CD14-positive monocyte (primary cell): Measurements from ENCODE around the gene DLL4. TPM values are rescaled to one million over a fixed set of nuclear protein-coding genes. Genes with fewer than 3 reads are reported as not detected.
A peak's percentile ranks its signal among the peaks of the same experiment; 100 is the strongest.

ENCODE experiments used
- DNase-seq, 3 donors: peaks; one replicate each; pipeline ENCODE4 v3.0.0-alpha.2; 2011 to 2022
- H2AFZ ChIP-seq: 2 replicates; pipeline ENCODE4 v1.6.0; 2012; ENCODE audit warnings: mild to moderate bottlenecking, low read depth, low read length, inconsistent platforms; ENCODE audit not compliant: insufficient read depth, poor library complexity, severe bottlenecking
- H3K27ac ChIP-seq, 2 donors: 1 replicate in 1 of 2; 2 replicates in 1 of 2; pipeline ENCODE4 v1.5.1; 2012 to 2013; ENCODE audit warnings: low read length in 2 of 2, control low read depth in 1 of 2, inconsistent platforms in 1 of 2, low read depth in 1 of 2, mild to moderate bottlenecking in 1 of 2
- H3K27me3 ChIP-seq, 2 donors: one replicate each; pipeline versions ENCODE4 v1.6.0 to v1.6.1; 2011 to 2013; ENCODE audit warnings: low read length in 2 of 2; ENCODE audit not compliant: control insufficient read depth in 2 of 2, insufficient read depth in 2 of 2
- H3K36me3 ChIP-seq, 2 donors: replicated peaks in 1 of 2; 1 replicate in 1 of 2; 2 replicates in 1 of 2; pipeline versions ENCODE4 v1.5.1 to v1.6.1; 2012 to 2013; ENCODE audit warnings: low read length in 2 of 2, control low read depth in 1 of 2, inconsistent platforms in 1 of 2, mild to moderate bottlenecking in 1 of 2; ENCODE audit not compliant: insufficient read depth in 2 of 2, control insufficient read depth in 1 of 2
- H3K4me1 ChIP-seq, 2 donors: 1 replicate in 1 of 2; 2 replicates in 1 of 2; pipeline versions ENCODE4 v1.5.1 to v1.6.1; 2012 to 2013; ENCODE audit warnings: low read length in 2 of 2, control low read depth in 1 of 2, inconsistent platforms in 1 of 2, mild to moderate bottlenecking in 1 of 2, moderate library complexity in 1 of 2; ENCODE audit not compliant: insufficient read depth in 2 of 2, control insufficient read depth in 1 of 2
- H3K4me2 ChIP-seq: replicated peaks from 2 replicates; pipeline ENCODE3; 2012; ENCODE audit warnings: low read length, moderate library complexity, mild to moderate bottlenecking; ENCODE audit not compliant: poor library complexity, severe bottlenecking; ENCODE audit errors: extremely low read depth
- H3K4me3 ChIP-seq, 3 experiments: fragments of 200-600 bp in 1 of 3; sonication (generic) in 1 of 3; replicated peaks in 1 of 3; 1 replicate in 2 of 3; 2 replicates in 1 of 3; pipeline ENCODE4 v1.5.1; 2011 to 2013; ENCODE audit warnings: low read length in 3 of 3, mild to moderate bottlenecking in 3 of 3, control low read depth in 2 of 3, low read depth in 2 of 3, inconsistent platforms in 1 of 3, moderate library complexity in 1 of 3
- H3K79me2 ChIP-seq: 2 replicates; pipeline ENCODE4 v1.6.0; 2012; ENCODE audit warnings: mild to moderate bottlenecking, control low read depth, inconsistent platforms, low read length, moderate library complexity; ENCODE audit not compliant: insufficient read depth
- H3K9ac ChIP-seq: 2 replicates; pipeline ENCODE4 v1.6.0; 2017; ENCODE audit warnings: low read length, mild to moderate bottlenecking; ENCODE audit not compliant: insufficient read depth, poor library complexity, severe bottlenecking
- H3K9me3 ChIP-seq, 2 donors: replicated peaks in 1 of 2; 1 replicate in 1 of 2; 2 replicates in 1 of 2; pipeline versions ENCODE4 v1.5.1 to v1.6.1; 2012 to 2013; ENCODE audit warnings: low read length in 2 of 2, control low read depth in 1 of 2; ENCODE audit not compliant: control insufficient read depth in 1 of 2, insufficient read depth in 1 of 2
- H4K20me1 ChIP-seq: 2 replicates; pipeline ENCODE4 v1.6.0; 2012; ENCODE audit warnings: mild to moderate bottlenecking, low read length, control low read depth, moderate library complexity; ENCODE audit not compliant: insufficient read depth
- H3K27ac Mint-ChIP-seq, 7 donors: one replicate each; pipeline ENCODE4 v1.8.0; 2020; ENCODE audit warnings: mild to moderate bottlenecking in 7 of 7, mixed read lengths in 7 of 7, moderate library complexity in 6 of 7, inconsistent platforms in 2 of 7
- H3K27me3 Mint-ChIP-seq, 3 donors: one replicate each; pipeline ENCODE4 v1.8.0; 2021 to 2022; ENCODE audit warnings: low read depth in 3 of 3, mild to moderate bottlenecking in 3 of 3, mixed read lengths in 3 of 3, moderate library complexity in 3 of 3, inconsistent platforms in 1 of 3
- H3K36me3 Mint-ChIP-seq, 2 donors: one replicate each; pipeline ENCODE4 v1.8.0; 2020; ENCODE audit warnings: mixed read lengths in 2 of 2, inconsistent platforms in 1 of 2, mild to moderate bottlenecking in 1 of 2
- H3K4me1 Mint-ChIP-seq: one replicate; pipeline ENCODE4 v1.8.0; 2020; ENCODE audit warnings: mild to moderate bottlenecking, mixed read lengths
- H3K4me3 Mint-ChIP-seq, 2 donors: one replicate each; pipeline ENCODE4 v1.8.0; 2020; ENCODE audit warnings: mild to moderate bottlenecking in 2 of 2, mixed read lengths in 2 of 2, moderate library complexity in 1 of 2
- H3K9me3 Mint-ChIP-seq, 7 donors: one replicate each; pipeline ENCODE4 v1.8.0; 2020 to 2022; ENCODE audit warnings: mixed read lengths in 7 of 7, mild to moderate bottlenecking in 6 of 7, moderate library complexity in 6 of 7, inconsistent platforms in 2 of 7
- WGBS: methylation state at CpG from one replicate; pipeline ENCODE4 v1.1.5; 2013; ENCODE audit warnings: missing lambda C conversion rate; ENCODE audit not compliant: insufficient coverage; 5-methylcytosine and 5-hydroxymethylcytosine counted together
- intact Hi-C, 2 donors: fragments of 100-400 bp; cut with micrococcal nuclease; formaldehyde crosslinking; loops; one replicate each; pipeline versions ENCODE4 v1.15.0 to v1.15.1; 2023
- polyA plus RNA-seq, 3 donors: library from polyadenylated mRNA; depleted of rRNA in 1 of 3; unstranded in 2 of 3; stranded (reverse) in 1 of 3; fragments of 300-500 nt in 2 of 3; fragments of >200 nt in 1 of 3; fragmentation: Illumina TruSeq in 2 of 3; gene quantifications; 1 replicate in 2 of 3; 2 replicates in 1 of 3; pipeline ENCODE4 v1.2.3, GENCODE V29; 2012 to 2021
- TF ChIP-seq, protein P1 (sequence below): fragments of 200-600 bp; IDR thresholded peaks from one replicate; pipeline ENCODE4 v1.8.0; 2022; ENCODE audit warnings: antibody characterized with exemption, mild to moderate bottlenecking

Gene DLL4
- polyA plus RNA-seq, 3 donors = 0.07 TPM; not detected in 2

DNA sequence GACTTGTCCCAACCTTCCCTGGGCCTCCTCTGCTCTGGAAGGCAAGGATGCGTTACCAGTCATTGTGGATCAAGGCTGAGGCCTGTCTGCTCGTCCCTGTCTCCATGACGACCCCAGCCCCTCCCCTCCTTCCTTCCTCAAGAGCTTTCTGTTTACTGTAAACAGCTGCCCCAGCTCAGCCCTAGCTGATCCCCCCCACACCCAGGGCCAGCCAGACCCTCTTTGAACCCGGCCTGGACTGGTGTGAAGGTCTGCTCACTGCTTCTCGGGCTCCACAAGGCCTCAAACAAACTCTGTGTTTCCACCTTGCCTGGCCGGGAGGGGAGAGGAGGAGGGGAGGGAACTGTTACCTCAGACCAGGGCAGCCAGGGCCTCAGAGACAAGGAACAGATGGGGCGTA lies 18.0 kb upstream of the DLL4 start:
- no peak overlapping the region for H3K9ac ChIP-seq
- TF ChIP-seq, protein P1, sequence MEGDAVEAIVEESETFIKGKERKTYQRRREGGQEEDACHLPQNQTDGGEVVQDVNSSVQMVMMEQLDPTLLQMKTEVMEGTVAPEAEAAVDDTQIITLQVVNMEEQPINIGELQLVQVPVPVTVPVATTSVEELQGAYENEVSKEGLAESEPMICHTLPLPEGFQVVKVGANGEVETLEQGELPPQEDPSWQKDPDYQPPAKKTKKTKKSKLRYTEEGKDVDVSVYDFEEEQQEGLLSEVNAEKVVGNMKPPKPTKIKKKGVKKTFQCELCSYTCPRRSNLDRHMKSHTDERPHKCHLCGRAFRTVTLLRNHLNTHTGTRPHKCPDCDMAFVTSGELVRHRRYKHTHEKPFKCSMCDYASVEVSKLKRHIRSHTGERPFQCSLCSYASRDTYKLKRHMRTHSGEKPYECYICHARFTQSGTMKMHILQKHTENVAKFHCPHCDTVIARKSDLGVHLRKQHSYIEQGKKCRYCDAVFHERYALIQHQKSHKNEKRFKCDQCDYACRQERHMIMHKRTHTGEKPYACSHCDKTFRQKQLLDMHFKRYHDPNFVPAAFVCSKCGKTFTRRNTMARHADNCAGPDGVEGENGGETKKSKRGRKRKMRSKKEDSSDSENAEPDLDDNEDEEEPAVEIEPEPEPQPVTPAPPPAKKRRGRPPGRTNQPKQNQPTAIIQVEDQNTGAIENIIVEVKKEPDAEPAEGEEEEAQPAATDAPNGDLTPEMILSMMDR = no peak
- H3K4me2 ChIP-seq = no peak overlapping the region
- intact Hi-C loops = loop anchor here in 1 of 2 donors (2.0 kb wide), 1 partner anchor 18 kb away; the partner anchor contains the start of gene DLL4
- H3K27me3 ChIP-seq = no peaks in the 10 kb centered on the region
- Mint-ChIP-seq H3K27ac (peak overlapping the region in 3 of 7 donors; percentile 3 to 54 (median 46)), H3K27me3 (peaks cover 0 to 3% (median 2%) of the 10 kb centered on the region in 3 donors), H3K4me3 (no peak overlapping the region), H3K4me1 (peaks cover 50% of the 10 kb centered on the region), H3K9me3 (peaks cover 0 to 2% (median 0%) of the 10 kb centered on the region in 7 donors), H3K36me3 (no peaks in the 10 kb centered on the region)
- no peaks in the 10 kb centered on the region for H3K36me3 ChIP-seq
- no peak overlapping the region for H3K27ac ChIP-seq
- WGBS = 26% methylated on average over 3 of the region's 7 CpGs
- H3K4me3 ChIP-seq = no peak overlapping the region
- no peaks in the 10 kb centered on the region for H4K20me1 ChIP-seq
- no peak for DNase-seq
- H3K4me1 ChIP-seq = peaks cover 43 to 52% of the 10 kb centered on the region in 2 donors
- no peaks in the 10 kb centered on the region for H3K9me3 ChIP-seq
- H2AFZ ChIP-seq = no peak overlapping the region
- H3K79me2 ChIP-seq = no peaks in the 10 kb centered on the region

- intact Hi-C loops = loop anchor here in 1 of 2 donors (2.0 kb wide), 1 partner anchor 17 kb away; the partner anchor contains the start of gene DLL4
- no peaks in the 10 kb centered on the region for H3K79me2 ChIP-seq
- Mint-ChIP-seq H3K4me3 (no peak overlapping the region), H3K36me3 (no peaks in the 10 kb centered on the region), H3K27ac (peak overlapping the region in 1 of 7 donors; percentile 77), H3K4me1 (peaks cover 47% of the 10 kb centered on the region), H3K9me3 (peaks cover 0 to 2% (median 0%) of the 10 kb centered on the region in 7 donors), H3K27me3 (peaks cover 0 to 5% (median 4%) of the 10 kb centered on the region in 3 donors)
- WGBS = 80% methylated on average over 2 of the region's 2 CpGs
- H3K4me3 ChIP-seq = no peak overlapping the region
- peaks cover 37 to 47% of the 10 kb centered on the region in 2 donors for H3K4me1 ChIP-seq
- no peaks in the 10 kb centered on the region for H3K36me3 ChIP-seq
- no peak overlapping the region for H3K9ac ChIP-seq
- H3K27me3 ChIP-seq = no peaks in the 10 kb centered on the region
- no peak overlapping the region for H3K27ac ChIP-seq
- H4K20me1 ChIP-seq = no peaks in the 10 kb centered on the region
- H3K4me2 ChIP-seq = no peak overlapping the region
- TF ChIP-seq, protein P1 = no peak
- no peaks in the 10 kb centered on the region for H3K9me3 ChIP-seq
- no peak for DNase-seq
- no peak overlapping the region for H2AFZ ChIP-seq
These were observed 17.4 kb upstream of the DLL4 start for GRCh38 chr15:40911693-40912092.
